Small intestine (tissue), 7 donors: Measurements from ENCODE around the gene BIRC3. TPM values are rescaled to one million over a fixed set of nuclear protein-coding genes. Genes with fewer than 3 reads are reported as not detected.

Experiments
- DNase-seq, 2 donors: peaks; one replicate each; pipeline versions ENCODE4 v3.0.0 to v3.0.0-alpha.2; 2013
- FAIRE-seq: peaks from 2 replicates; lab custom pipeline; 2012; peaks lifted over from hg19 to GRCh38; lab: Jason Lieb, UNC
- H3K27ac ChIP-seq, 3 donors: one replicate each; pipeline ENCODE4 v1.5.1; 2013; ENCODE audit warnings: low read length in 2 of 3, mild to moderate bottlenecking in 2 of 3, control low read depth in 1 of 3, inconsistent platforms in 1 of 3, low read depth in 1 of 3, moderate library complexity in 1 of 3
- H3K27me3 ChIP-seq, 3 donors: one replicate each; pipeline ENCODE4 v1.6.1; 2013; ENCODE audit warnings: low read length in 3 of 3, inconsistent platforms in 1 of 3; ENCODE audit not compliant: control insufficient read depth in 3 of 3, insufficient read depth in 3 of 3
- H3K36me3 ChIP-seq, 3 donors: one replicate each; pipeline ENCODE4 v1.6.1; 2013; ENCODE audit warnings: low read length in 3 of 3, inconsistent platforms in 1 of 3, low read depth in 1 of 3, mild to moderate bottlenecking in 1 of 3, moderate library complexity in 1 of 3; ENCODE audit not compliant: control insufficient read depth in 3 of 3, insufficient read depth in 2 of 3
- H3K4me1 ChIP-seq, 3 donors: one replicate each; pipeline ENCODE4 v1.6.1; 2013; ENCODE audit warnings: low read length in 2 of 3, inconsistent platforms in 1 of 3, low read depth in 1 of 3, mild to moderate bottlenecking in 1 of 3, moderate library complexity in 1 of 3; ENCODE audit not compliant: control insufficient read depth in 3 of 3, insufficient read depth in 2 of 3
- H3K4me3 ChIP-seq, 3 donors: one replicate each; pipeline ENCODE4 v1.5.1; 2013; ENCODE audit warnings: low read length in 3 of 3, control low read depth in 1 of 3, inconsistent platforms in 1 of 3, low read depth in 1 of 3, mild to moderate bottlenecking in 1 of 3, moderate library complexity in 1 of 3
- H3K9me3 ChIP-seq, 2 donors: one replicate each; pipeline ENCODE4 v1.6.1; 2013; ENCODE audit warnings: low read depth in 1 of 2, low read length in 1 of 2; ENCODE audit not compliant: control insufficient read depth in 2 of 2, insufficient read depth in 1 of 2
- WGBS, 3 donors: extraction: QIAGEN DNeasy Blood & Tissue Kit; methylation state at CpG; one replicate each; pipeline ENCODE4 v1.1.7; 2013; 5-methylcytosine and 5-hydroxymethylcytosine counted together
- polyA plus RNA-seq, 4 donors: library from polyadenylated mRNA; stranded (reverse) in 3 of 4; unstranded in 1 of 4; fragments of 200-250 nt in 3 of 4; fragments of 120-200 nt in 1 of 4; gene quantifications; one replicate each; pipeline versions ENCODE4 v1.2.1 to v1.2.3, GENCODE V29; 2013
- donor health status: healthy with polysubstance abuse.
- donor health status: control.
- donor health status: control.
- donor health status: Bipolar disorder and iron deficiency.
- donor health status: healthy.

BIRC3 gene
- polyA plus RNA-seq, 4 donors = 8.3 to 49.0 (median 29.0) TPM

- FAIRE-seq (no peak), DNase-seq (no peak)
- no peaks in the 10 kb centered on the region for H3K4me1 ChIP-seq
- 86 to 90% (median 88%) methylated on average over 2 of the region's 2 CpGs for WGBS, 3 donors
- no peak overlapping the region for H3K4me3 ChIP-seq
- no peaks in the 10 kb centered on the region for H3K9me3 ChIP-seq
- H3K36me3 ChIP-seq = peaks cover 0 to 14% (median 14%) of the 10 kb centered on the region in 3 donors
- no peaks in the 10 kb centered on the region for H3K27me3 ChIP-seq
- H3K27ac ChIP-seq = no peak overlapping the region
Measured at GRCh38 chr11:102377891-102378290, 60.6 kb downstream of the BIRC3 start.

DNA sequence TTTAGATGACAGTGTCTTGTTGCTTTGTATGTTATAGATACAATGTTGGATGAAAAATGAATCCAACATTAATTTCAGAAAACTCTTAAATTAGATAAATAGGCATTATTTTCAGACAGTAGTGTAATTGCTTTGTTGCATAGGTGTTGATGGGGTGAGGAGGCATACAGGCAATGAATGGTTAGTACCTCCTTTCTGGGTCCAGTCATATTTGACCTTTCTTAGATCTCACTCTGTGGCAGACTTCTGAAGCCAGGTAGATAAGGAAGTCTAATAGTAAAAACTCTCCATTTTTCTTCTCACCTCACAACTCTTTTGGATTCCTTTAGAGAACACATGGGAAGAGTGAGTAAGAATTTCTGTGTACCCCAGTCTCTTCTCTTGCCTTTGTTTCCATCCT is 61.5 kb downstream of the BIRC3 start:
- DNase-seq = no peak
- Histone ChIP-seq H3K27me3 (no peaks in the 10 kb centered on the region), H3K36me3 (peaks cover 0 to 14% (median 14%) of the 10 kb centered on the region in 3 donors), H3K4me1 (no peaks in the 10 kb centered on the region), H3K27ac (no peak overlapping the region), H3K4me3 (no peak overlapping the region), H3K9me3 (no peaks in the 10 kb centered on the region)
- no peak for FAIRE-seq

DNA sequence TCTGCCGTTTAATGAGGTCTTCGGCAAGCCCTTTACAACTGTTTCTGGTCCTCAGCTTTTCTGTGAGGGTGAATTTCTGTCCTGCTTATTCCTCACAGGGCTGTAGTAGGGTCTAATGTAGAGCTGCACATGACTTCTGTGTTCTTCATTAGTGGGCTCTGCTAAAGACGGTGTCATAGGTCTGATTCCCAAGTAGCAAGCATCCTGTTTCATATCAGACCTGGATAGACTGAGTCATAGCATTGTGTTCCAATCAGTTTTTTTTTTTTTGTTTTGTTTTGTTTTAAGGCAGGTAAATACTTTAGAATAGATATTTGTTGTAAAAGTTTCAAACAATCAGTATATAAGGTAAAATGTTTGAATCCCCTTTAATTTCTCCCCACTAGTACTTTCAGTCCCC is 65.1 kb downstream of the BIRC3 start:
- no peak overlapping the region for H3K27ac ChIP-seq
- peaks cover 0 to 14% (median 13%) of the 10 kb centered on the region in 3 donors for H3K36me3 ChIP-seq
- FAIRE-seq = no peak
- no peaks in the 10 kb centered on the region for H3K9me3 ChIP-seq
- WGBS, 3 donors = 89 to 96% (median 91%) methylated on average over 3 of the region's 3 CpGs
- no peak for DNase-seq
- H3K4me3 ChIP-seq = no peak overlapping the region
- peaks cover 0 to 21% (median 0%) of the 10 kb centered on the region in 3 donors for H3K4me1 ChIP-seq
- no peaks in the 10 kb centered on the region for H3K27me3 ChIP-seq

GRCh38 chr11:102383839-102384238 is 66.6 kb downstream of the BIRC3 start:
- WGBS, 3 donors = 78 to 89% (median 83%) methylated on average over 3 of the region's 3 CpGs
- H3K27ac ChIP-seq = no peak overlapping the region
- peaks cover 0 to 13% (median 13%) of the 10 kb centered on the region in 3 donors for H3K36me3 ChIP-seq
- no peaks in the 10 kb centered on the region for H3K27me3 ChIP-seq
- peaks cover 0 to 21% (median 0%) of the 10 kb centered on the region in 3 donors for H3K4me1 ChIP-seq
- no peak for FAIRE-seq
- no peak for DNase-seq
- no peak overlapping the region for H3K4me3 ChIP-seq
- H3K9me3 ChIP-seq = no peaks in the 10 kb centered on the region

DNA sequence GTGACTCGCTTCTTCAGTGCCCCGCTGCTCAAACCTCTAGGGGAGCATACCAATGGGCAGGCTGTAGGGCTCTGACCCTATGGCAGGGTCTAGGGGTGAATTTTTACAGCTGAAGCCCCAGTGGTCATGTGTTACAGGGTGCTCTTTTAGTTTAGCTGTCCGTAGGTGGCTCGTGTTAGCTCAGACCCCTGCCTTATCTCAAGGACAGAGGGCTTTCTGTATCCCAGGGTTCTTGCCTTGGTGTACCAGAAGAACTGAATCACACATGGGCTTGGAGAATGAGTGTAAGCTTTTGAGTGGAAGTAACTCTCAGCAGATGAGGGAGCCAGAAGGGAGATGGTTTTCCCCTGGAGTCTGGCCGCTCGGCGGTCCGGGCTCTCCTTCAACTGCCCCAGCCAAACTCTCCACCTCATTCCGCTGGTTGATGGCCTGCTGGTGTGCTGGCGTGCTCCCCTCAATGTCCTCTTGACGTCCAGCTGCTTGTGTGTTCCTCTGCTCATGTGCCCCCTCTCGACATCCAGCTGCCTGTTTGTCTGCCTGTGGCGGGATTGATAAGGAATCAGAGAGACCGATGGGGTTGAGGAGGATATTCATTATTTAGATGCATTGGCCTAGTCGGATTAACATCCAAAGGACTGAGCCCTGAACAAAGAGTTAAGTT is 67.3 kb downstream of the BIRC3 start:
- Histone ChIP-seq H3K27ac (peak overlapping the region in 1 of 3 donors; percentile 58), H3K4me3 (no peak overlapping the region), H3K9me3 (no peaks in the 10 kb centered on the region), H3K27me3 (no peaks in the 10 kb centered on the region), H3K36me3 (peaks cover 0 to 17% (median 8%) of the 10 kb centered on the region in 3 donors), H3K4me1 (peaks cover 0 to 21% (median 0%) of the 10 kb centered on the region in 3 donors)
- no peak for FAIRE-seq
- 66 to 78% (median 77%) methylated on average over 15 of the region's 15 CpGs for WGBS, 3 donors
- DNase-seq = peak in 1 of 2 donors; percentile 36

DNA sequence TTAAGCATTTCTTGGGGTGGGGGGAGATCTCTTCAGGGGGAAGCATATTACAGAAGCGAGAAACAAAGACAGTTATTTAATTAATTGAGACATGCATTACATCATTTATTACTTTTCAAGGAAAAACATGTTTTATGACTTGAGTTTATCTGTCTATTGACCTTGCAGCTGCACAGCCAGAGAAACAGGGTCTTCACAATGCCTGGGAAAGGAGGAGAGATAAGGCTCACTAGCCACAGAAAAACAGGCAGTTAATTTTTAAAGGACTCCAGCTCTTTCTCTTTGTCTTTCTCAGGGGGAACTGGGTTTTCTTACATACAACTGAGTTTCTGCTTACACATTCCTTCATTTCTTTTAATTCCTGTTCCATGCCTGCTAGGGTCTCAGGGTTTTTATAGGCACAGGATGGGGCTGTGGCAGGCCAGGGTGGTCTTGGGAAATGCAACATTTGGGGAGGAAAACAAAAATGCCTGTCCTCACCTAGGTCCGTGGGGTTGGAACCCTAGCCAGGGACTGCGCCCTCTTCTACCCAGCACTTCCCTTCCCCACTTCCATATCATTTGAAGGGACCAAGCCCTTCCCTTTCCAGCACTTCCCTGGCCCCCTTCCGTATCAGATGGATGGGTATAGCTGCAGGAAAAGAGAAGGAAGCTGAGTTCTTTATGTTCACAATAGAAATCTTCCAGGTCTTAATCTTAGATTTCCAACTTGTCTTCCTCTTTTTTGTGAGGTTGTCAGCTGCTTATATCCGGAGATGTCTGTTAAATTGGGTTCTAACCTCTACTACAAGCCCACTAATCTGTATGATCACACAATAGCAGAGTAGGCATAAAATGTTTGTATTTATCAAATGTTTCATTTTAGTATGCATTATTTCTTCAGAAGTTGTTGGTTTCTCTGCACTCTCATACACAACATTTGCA is 68.1 kb downstream of the BIRC3 start:
- no peaks in the 10 kb centered on the region for H3K27me3 ChIP-seq
- H3K36me3 ChIP-seq = peaks cover 0 to 17% (median 4%) of the 10 kb centered on the region in 3 donors
- 62 to 68% (median 66%) methylated on average over 5 of the region's 5 CpGs for WGBS, 3 donors
- peak overlapping the region in 1 of 3 donors; percentile 64 for H3K27ac ChIP-seq
- H3K4me3 ChIP-seq = no peak overlapping the region
- no peak for FAIRE-seq
- H3K9me3 ChIP-seq = no peaks in the 10 kb centered on the region
- DNase-seq = no peak
- peaks cover 0 to 21% (median 0%) of the 10 kb centered on the region in 3 donors for H3K4me1 ChIP-seq

DNA sequence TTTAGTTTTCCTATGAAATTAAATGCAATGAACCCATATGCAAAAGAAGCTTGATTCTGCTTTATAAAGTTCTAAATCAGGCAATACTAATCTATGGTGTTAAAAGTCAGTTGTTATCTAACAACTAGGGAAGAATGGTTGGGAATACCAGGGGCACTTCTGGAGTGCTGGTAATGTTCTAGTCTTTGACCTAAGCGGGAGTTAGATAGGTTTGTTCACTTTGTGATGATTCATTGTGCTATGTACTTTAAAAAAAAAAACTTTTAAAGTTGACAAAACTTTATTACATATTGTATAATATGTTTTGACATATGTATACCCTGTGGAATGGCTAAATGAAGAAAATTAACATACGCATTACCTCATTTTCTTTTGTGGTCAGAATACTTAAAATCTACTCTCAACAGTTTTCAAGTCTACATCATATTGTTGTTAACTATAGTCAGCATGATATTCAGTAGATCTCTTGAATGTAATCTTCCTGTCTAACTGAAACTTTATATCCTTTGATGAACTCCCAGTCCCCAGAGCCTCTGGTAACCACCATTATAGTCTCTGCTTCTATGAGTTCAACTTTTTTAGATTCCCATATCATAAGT is 69.0 kb downstream of the BIRC3 start:
- peak; percentile 12 to 56 for DNase-seq
- Histone ChIP-seq H3K9me3 (no peaks in the 10 kb centered on the region), H3K4me1 (peaks cover 0 to 21% (median 0%) of the 10 kb centered on the region in 3 donors), H3K27ac (peak overlapping the region in 1 of 3 donors; percentile 64), H3K27me3 (no peaks in the 10 kb centered on the region), H3K4me3 (no peak overlapping the region), H3K36me3 (peaks cover 0 to 19% (median under 1%) of the 10 kb centered on the region in 3 donors)
- no peak for FAIRE-seq
- WGBS, 3 donors = 59 to 83% (median 75%) methylated on average over 2 of the region's 2 CpGs
